GM12878 (cell line): ENCODE results near the gene CSF1. TPM values are rescaled to one million over a fixed set of nuclear protein-coding genes. Genes with fewer than 3 reads are reported as not detected.
A peak's percentile ranks its signal among the peaks of the same experiment; 100 is the strongest.

Experiments
- ATAC-seq: fragments of 200-7000 bp; cut with Tn5 transposase; 3 replicates; pipeline ENCODE4 v1.9.1; 2020; ENCODE audit warnings: mild to moderate bottlenecking, moderate library complexity
- BruUV-seq: library from RNA; stranded (reverse); fragments of 400-500 nt; replicated peaks from 2 replicates; lab custom pipeline; 2021; lab: Mats Ljungman, UMichigan
- CTCF ChIA-PET: fragments of 300-600 bp; sonication (Branson Sonifier 250); formaldehyde crosslinking; extraction: SDS; loops from one replicate; lab custom pipeline; 2021; ENCODE audit warnings: inconsistent platforms; lab: Yijun Ruan, JAX
- POLR2A ChIA-PET: fragments of 350-600 bp; formaldehyde crosslinking; extraction: SDS; loops from one replicate; lab custom pipeline; 2021; ENCODE audit warnings: inconsistent platforms; lab: Charles Lee
- RAD21 ChIA-PET: fragments of 300-600 bp; sonication (Branson Sonifier 250); formaldehyde crosslinking; loops from one replicate; lab custom pipeline; 2023; ENCODE audit warnings: antibody characterized with exemption; ENCODE audit not compliant: unreplicated experiment; lab: Charles Lee
- SMC1A ChIA-PET: fragments of 300-600 bp; sonication (Branson Sonifier 250); formaldehyde crosslinking; loops from one replicate; lab custom pipeline; 2023; ENCODE audit not compliant: unreplicated experiment, uncharacterized antibody; lab: Charles Lee
- DNase-seq: peaks from one replicate; pipeline ENCODE4 v3.0.0-alpha.2; 2011; ENCODE audit warnings: low read depth, low spot score
- FAIRE-seq: peaks from 3 replicates; lab custom pipeline; 2011; peaks lifted over from hg19 to GRCh38; lab: Jason Lieb, UNC
- H2AFZ ChIP-seq: 2 replicates; pipeline ENCODE4 v1.6.0; 2011; ENCODE audit warnings: low read depth, low read length, control low read depth; ENCODE audit not compliant: control insufficient read depth
- H3K27ac ChIP-seq: 2 replicates; pipeline ENCODE4 v1.5.1; 2011; ENCODE audit warnings: control low read depth; ENCODE audit not compliant: control insufficient read depth, insufficient read depth
- H3K27me3 ChIP-seq, 2 experiments: replicated peaks in 1 of 2; 2 replicates each; pipeline versions ENCODE4 v1.6.0 to v1.6.1; 2011; ENCODE audit warnings: low read length in 1 of 2; ENCODE audit not compliant: control insufficient read depth in 2 of 2, insufficient read depth in 2 of 2
- H3K36me3 ChIP-seq, 2 experiments: 2 replicates each; pipeline ENCODE4 v1.5.1; 2011; ENCODE audit warnings: low read length in 1 of 2; ENCODE audit not compliant: control insufficient read depth in 2 of 2, insufficient read depth in 2 of 2
- H3K4me1 ChIP-seq: 2 replicates; pipeline ENCODE4 v1.6.1; 2011; ENCODE audit warnings: mild to moderate bottlenecking, low read length, moderate library complexity, mixed read lengths; ENCODE audit not compliant: control insufficient read depth, insufficient read depth
- H3K4me2 ChIP-seq: 2 replicates; pipeline ENCODE4 v1.6.0; 2011; ENCODE audit warnings: control low read depth; ENCODE audit not compliant: control insufficient read depth, insufficient read depth
- H3K4me3 ChIP-seq: fragments of 200-600 bp; sonication (generic); 2 replicates; pipeline ENCODE4 v1.5.1; 2016
- H3K79me2 ChIP-seq: 2 replicates; pipeline ENCODE4 v1.6.0; 2011; ENCODE audit warnings: low read length; ENCODE audit not compliant: control insufficient read depth, insufficient read depth
- H3K9ac ChIP-seq: 2 replicates; pipeline ENCODE4 v1.8.0; 2011; ENCODE audit warnings: low read length, control low read depth, mixed read lengths; ENCODE audit not compliant: control insufficient read depth, insufficient read depth
- H3K9me3 ChIP-seq: replicated peaks from 3 replicates; pipeline ENCODE4 v1.5.1; 2011; ENCODE audit warnings: mild to moderate bottlenecking, low read length; ENCODE audit not compliant: control insufficient read depth, insufficient read depth
- H4K20me1 ChIP-seq: 2 replicates; pipeline ENCODE4 v1.6.0; 2011; ENCODE audit not compliant: control insufficient read depth, insufficient read depth
- BMI1 ChIP-seq: fragments of 450-650 bp; IDR thresholded peaks from 2 replicates; pipeline ENCODE4 v1.6.1; 2016; ENCODE audit warnings: mild to moderate bottlenecking, moderate library complexity, borderline replicate concordance
- ESRRA ChIP-seq: IDR thresholded peaks from 2 replicates; pipeline ENCODE4 v1.6.1; 2012; ENCODE audit warnings: mild to moderate bottlenecking, low read length, improper control_type of control experiment
- JUND ChIP-seq: IDR thresholded peaks from 2 replicates; pipeline ENCODE4 v1.6.1; 2012; ENCODE audit warnings: low read depth, mild to moderate bottlenecking, low read length, improper control_type of control experiment, moderate library complexity
- MEF2A ChIP-seq: IDR thresholded peaks from 2 replicates; pipeline ENCODE4 v1.6.1; 2011; ENCODE audit warnings: low read depth, mild to moderate bottlenecking, low read length, moderate library complexity; ENCODE audit not compliant: insufficient read depth
- RFX5 ChIP-seq: IDR thresholded peaks from 2 replicates; pipeline ENCODE4 v1.6.1; 2011; ENCODE audit warnings: low read depth, low read length, improper control_type of control experiment
- RUNX3 ChIP-seq: IDR thresholded peaks from 2 replicates; pipeline ENCODE4 v1.6.1; 2012; ENCODE audit warnings: low read length, inconsistent platforms
- SREBF2 ChIP-seq: IDR thresholded peaks from 2 replicates; pipeline ENCODE4 v1.6.1; 2012; ENCODE audit warnings: mild to moderate bottlenecking, low read length
- TARDBP ChIP-seq: IDR thresholded peaks from 2 replicates; pipeline ENCODE4 v1.6.1; 2016; ENCODE audit warnings: borderline replicate concordance
- TCF12 ChIP-seq: IDR thresholded peaks from 2 replicates; pipeline ENCODE4 v1.6.1; 2011; ENCODE audit warnings: low read depth, mild to moderate bottlenecking, low read length
- WGBS: methylation state at CpG from one replicate; pipeline ENCODE4 v1.1.6; 2016; ENCODE audit warnings: low lambda C conversion rate; ENCODE audit not compliant: insufficient replicate concordance, insufficient coverage; ENCODE audit errors: missing lambda C conversion rate; 5-methylcytosine and 5-hydroxymethylcytosine counted together
- in situ Hi-C: fragments of 300-500 bp; cut with MboI; formaldehyde crosslinking; loops from 9 replicates; pipeline ENCODE4 v1.14.3; 2018; ENCODE audit warnings: mixed read lengths
- intact Hi-C: fragments of 100-400 bp; cut with micrococcal nuclease; formaldehyde crosslinking; loops from one replicate; pipeline ENCODE4 v1.14.2; 2022; ENCODE audit not compliant: unreplicated experiment
- polyA plus RNA-seq, 11 experiments: library from polyadenylated mRNA; depleted of rRNA in 4 of 11; unstranded in 6 of 11; stranded (reverse) in 5 of 11; fragments of >200 nt; fragmentation: Nextera tagmentation in 4 of 11; fragmentation: Illumina TruSeq in 1 of 11; extraction: Ambion mirVana in 4 of 11; extraction: Trizol in 1 of 11; gene quantifications; 1 replicate in 1 of 11; 2 replicates in 10 of 11; pipeline versions ENCODE4 v1.2.1 to v1.2.3, GENCODE V29; 2011 to 2016; ENCODE audit warnings: inconsistent platforms in 2 of 11, missing spikeins in 2 of 11, low read depth in 1 of 11
- total RNA-seq, 4 experiments: library from RNA; depleted of rRNA in 3 of 4; stranded (reverse); fragments of >200 nt in 3 of 4; fragmentation: Illumina TruSeq in 1 of 4; extraction: Trizol in 1 of 4; gene quantifications; 2 replicates each; pipeline versions ENCODE4 v1.2.1 to v1.2.3, GENCODE V29; 2013 to 2021

The CSF1 gene
- total and polyA plus RNA-seq, 10 of the 15 experiments (the other 5 are each of a cell fraction or from before 2014, with no cell fraction given), result 1.2 to 32.4 (median 13.0) TPM

GRCh38 chr1:109932679-109933078 lies 22.0 kb downstream of the CSF1 start:
- Histone ChIP-seq H3K4me1 (no peaks in the 10 kb centered on the region), H3K36me3 (peaks cover 0 to 2% of the 10 kb centered on the region in 2 experiments; a peak in 2 of 4 replicates), H3K9me3 (peaks cover 2% of the 10 kb centered on the region; the same call in 1 of the 3 replicates), H3K4me2 (no peak overlapping the region), H3K9ac (no peak overlapping the region), H3K27ac (no peak overlapping the region), H4K20me1 (no peaks in the 10 kb centered on the region), H2AFZ (no peak overlapping the region), H3K4me3 (no peak overlapping the region), H3K79me2 (no peaks in the 10 kb centered on the region), H3K27me3 (no peaks in the 10 kb centered on the region)
- ATAC-seq, result no peak
- ChIA-PET SMC1A (no interaction called here), POLR2A (no interaction called here), CTCF (no interaction called here), RAD21 (no interaction called here)
- TF ChIP-seq TARDBP, result no peak
- TF ChIP-seq JUND, result no peak
- TF ChIP-seq MEF2A, result no peak
- TF ChIP-seq ESRRA, result no peak
- FAIRE-seq, result no peak
- in situ Hi-C loops, result no loop called here
- no peak for DNase-seq
- 51% methylated on average over 5 of the region's 5 CpGs for WGBS
- intact Hi-C loops, result no loop called here
- no TSS peak for BruUV-seq

- 26% methylated on average over 10 of the region's 10 CpGs for WGBS
- TF ChIP-seq JUND (no peak), RFX5 (no peak), TCF12 (no peak), SREBF2 (no peak), BMI1 (no peak), RUNX3 (no peak)
- TF ChIP-seq, all 136 proteins: peak for 0
- no peaks in the 10 kb centered on the region for H3K79me2 ChIP-seq
- intact Hi-C loops (no loop called here), in situ Hi-C loops (no loop called here)
- peaks cover 0 to 2% of the 10 kb centered on the region in 2 experiments; a peak in 2 of 4 replicates for H3K36me3 ChIP-seq
- no peak overlapping the region for H3K4me3 ChIP-seq
- no peak overlapping the region for H3K4me2 ChIP-seq
- H3K9me3 ChIP-seq, result peaks cover 3% of the 10 kb centered on the region; the same call in 1 of the 3 replicates
- H2AFZ ChIP-seq, result no peak overlapping the region
- BruUV-seq, result no TSS peak
- no peak overlapping the region for H3K27ac ChIP-seq
- ATAC-seq (peak; percentile 38), FAIRE-seq (no peak), DNase-seq (no peak)
- H3K9ac ChIP-seq, result no peak overlapping the region
- H4K20me1 ChIP-seq, result no peaks in the 10 kb centered on the region
- ChIA-PET CTCF (interaction anchor here (0.7 to 0.8 kb wide), 2 partner anchors 49 to 51 kb away, joined by 3 read pairs; partner anchors contain the start of gene AHCYL1), SMC1A (no interaction called here), POLR2A (no interaction called here), RAD21 (no interaction called here)
- H3K27me3 ChIP-seq, result no peaks in the 10 kb centered on the region
- H3K4me1 ChIP-seq, result no peaks in the 10 kb centered on the region
These were observed 23.4 kb downstream of the CSF1 start for GRCh38 chr1:109933856-109934711.
